ENCODE data around the gene ENTPD8.

The ENTPD8 gene

DNA sequence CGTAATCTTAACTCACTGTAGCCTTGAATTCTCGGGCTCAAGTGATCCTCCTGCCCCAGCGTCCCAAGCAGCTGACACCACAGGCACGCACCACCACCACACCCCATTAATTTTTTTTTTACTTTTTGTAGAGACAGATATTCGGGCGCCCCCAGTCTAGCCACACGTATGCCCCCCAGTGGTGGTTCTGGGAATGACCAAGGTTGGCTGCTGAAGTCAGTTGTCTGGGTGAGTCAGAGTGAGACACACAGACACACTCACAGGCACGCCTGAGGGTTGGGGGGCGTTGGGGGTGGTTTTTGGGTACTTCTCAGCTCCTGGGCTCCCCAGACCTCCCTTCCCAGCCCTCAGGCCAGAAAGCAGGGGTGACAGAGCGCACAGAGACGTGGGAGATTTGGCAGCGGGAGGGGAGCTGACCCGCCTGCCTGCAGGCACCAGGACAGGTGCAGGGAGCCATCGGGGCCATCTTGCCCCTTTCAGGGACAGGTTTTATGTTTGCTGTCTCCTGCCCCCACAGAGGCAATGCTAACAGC, 4.2 kb upstream of the ENTPD8 start:
- peak; percentile 70 for DNase-seq (ENCODE audit: low read depth)
- no peak overlapping the region for H3K4me3 ChIP-seq (ENCODE audit: low read length)
- TF ChIP-seq, protein P1, sequence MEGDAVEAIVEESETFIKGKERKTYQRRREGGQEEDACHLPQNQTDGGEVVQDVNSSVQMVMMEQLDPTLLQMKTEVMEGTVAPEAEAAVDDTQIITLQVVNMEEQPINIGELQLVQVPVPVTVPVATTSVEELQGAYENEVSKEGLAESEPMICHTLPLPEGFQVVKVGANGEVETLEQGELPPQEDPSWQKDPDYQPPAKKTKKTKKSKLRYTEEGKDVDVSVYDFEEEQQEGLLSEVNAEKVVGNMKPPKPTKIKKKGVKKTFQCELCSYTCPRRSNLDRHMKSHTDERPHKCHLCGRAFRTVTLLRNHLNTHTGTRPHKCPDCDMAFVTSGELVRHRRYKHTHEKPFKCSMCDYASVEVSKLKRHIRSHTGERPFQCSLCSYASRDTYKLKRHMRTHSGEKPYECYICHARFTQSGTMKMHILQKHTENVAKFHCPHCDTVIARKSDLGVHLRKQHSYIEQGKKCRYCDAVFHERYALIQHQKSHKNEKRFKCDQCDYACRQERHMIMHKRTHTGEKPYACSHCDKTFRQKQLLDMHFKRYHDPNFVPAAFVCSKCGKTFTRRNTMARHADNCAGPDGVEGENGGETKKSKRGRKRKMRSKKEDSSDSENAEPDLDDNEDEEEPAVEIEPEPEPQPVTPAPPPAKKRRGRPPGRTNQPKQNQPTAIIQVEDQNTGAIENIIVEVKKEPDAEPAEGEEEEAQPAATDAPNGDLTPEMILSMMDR (conservative IDR thresholded peaks at IDR 0.05; ENCODE audit: low read length), result peak; percentile 75

DNA sequence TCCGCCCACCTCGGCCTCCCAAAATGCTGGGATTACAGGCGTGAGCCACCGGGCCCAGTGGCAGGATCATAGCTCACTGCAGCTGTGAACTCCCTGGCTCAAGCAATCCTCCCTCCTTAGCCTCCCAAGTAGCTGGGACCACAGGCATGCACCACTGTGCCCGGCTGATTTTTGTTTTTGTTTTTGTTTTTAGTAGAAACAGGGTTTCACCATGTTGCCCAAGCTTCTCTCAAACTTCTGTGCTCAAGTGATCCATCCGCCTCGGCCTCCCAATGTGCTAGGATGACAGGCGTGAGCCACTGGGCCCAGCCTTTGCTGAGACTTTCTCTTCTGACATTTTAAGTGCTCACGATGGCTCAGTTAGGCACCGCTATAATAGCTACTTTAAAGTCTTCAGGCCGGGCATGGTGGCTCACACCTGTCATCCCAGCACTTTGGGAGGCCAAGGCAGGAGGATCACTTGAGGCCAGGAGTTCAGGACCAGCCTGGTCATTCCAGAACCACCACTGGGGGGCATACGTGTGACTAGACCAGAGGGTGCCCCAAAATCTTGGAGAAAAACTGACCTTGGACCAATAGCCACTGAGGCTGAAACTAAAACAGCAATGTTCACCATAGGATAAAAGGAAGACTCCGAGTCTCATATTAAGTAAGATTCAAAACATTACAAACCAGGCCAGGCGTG, 3.1 kb upstream of the ENTPD8 start:
- H3K4me3 ChIP-seq (ENCODE audit: low read length), result no peak overlapping the region
- DNase-seq (ENCODE audit: low read depth), result no peak
- TF ChIP-seq, protein P1 (conservative IDR thresholded peaks at IDR 0.05; ENCODE audit: low read length), result no peak

DNA sequence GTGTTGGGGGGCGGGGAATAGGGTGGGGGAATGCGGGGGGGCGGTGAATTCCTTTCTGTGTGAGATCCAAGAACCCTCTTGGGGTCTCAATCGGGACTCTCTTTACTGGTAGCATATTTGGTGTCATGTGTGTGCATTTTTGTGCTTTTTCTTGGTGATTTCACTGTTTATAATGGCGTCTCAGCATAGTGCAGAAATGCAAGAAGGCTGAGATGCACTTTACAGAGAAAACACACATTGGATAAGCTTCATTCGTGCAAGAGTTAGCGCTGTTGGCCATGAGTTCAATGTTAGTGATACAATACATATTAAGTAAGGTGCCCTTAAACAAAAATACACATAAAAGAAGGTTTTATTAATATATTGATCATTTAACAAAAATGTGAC, 771 bp upstream of the ENTPD8 start:
- DNase-seq (ENCODE audit: low read depth), result no peak
- TF ChIP-seq, protein P1 (conservative IDR thresholded peaks at IDR 0.05; ENCODE audit: low read length), result no peak
- H3K4me3 ChIP-seq (ENCODE audit: low read length), result no peak overlapping the region

DNA sequence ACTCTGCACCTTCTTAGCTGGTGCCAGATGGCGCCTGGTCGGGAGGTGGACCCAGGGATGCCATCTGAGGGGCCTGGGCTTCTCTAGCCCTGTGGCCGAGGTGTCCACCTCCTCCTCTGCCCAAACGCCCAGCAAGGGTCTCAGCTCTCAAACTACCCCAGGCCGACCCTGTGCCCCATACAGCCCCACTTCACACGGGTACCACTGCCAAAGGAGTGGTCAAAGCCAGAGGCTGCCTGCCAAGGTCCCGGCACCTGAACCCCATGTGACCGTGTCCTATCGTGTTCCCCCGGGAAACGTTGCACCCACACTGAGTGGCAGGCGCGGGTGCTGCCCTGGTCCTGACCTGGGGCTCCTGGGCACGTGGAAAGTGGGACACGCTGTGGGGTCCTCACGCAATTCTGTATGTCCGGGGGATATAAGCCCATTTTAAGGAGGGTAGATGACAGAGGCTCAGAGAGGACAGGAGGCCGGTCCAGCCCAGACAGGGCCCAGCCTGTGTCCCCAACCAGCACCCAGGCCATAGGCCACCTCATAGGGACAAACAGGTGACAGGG, 1.9 kb downstream of the ENTPD8 start:
- no peak overlapping the region for H3K4me3 ChIP-seq (ENCODE audit: low read length)
- DNase-seq (ENCODE audit: low read depth), result no peak
- TF ChIP-seq, protein P1 (conservative IDR thresholded peaks at IDR 0.05; ENCODE audit: low read length), result no peak

DNA sequence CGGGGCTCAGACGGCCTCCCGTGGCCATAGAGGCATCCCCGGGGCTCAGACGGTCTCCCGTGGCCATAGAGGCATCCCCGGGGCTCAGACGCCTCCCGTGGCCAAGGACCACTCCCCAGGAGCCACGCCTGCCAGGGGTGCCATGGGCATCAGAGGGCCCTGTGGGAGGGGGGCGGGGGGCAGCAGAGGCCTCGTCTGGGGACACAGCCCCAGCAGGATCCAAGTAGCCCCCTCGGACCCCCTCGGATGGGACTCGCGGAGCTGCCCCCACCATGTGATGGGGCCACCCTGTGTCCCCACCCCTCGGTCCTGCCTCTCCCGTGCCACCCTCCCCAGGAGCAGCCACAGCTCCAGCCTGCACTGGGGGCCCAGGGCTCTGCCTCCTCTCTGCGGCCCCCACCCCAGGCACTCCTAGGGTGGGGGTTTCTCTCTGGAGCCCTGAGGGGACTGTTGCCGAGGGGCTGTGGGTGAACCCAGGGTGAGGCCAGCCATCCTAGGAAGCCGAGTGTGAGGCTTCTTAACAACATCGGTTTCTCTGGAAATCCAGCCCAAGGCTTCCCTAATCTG, 2.5 kb downstream of the ENTPD8 start:
- no peak for DNase-seq (ENCODE audit: low read depth)
- no peak overlapping the region for H3K4me3 ChIP-seq (ENCODE audit: low read length)
- TF ChIP-seq, protein P1 (conservative IDR thresholded peaks at IDR 0.05; ENCODE audit: low read length), result no peak

DNA sequence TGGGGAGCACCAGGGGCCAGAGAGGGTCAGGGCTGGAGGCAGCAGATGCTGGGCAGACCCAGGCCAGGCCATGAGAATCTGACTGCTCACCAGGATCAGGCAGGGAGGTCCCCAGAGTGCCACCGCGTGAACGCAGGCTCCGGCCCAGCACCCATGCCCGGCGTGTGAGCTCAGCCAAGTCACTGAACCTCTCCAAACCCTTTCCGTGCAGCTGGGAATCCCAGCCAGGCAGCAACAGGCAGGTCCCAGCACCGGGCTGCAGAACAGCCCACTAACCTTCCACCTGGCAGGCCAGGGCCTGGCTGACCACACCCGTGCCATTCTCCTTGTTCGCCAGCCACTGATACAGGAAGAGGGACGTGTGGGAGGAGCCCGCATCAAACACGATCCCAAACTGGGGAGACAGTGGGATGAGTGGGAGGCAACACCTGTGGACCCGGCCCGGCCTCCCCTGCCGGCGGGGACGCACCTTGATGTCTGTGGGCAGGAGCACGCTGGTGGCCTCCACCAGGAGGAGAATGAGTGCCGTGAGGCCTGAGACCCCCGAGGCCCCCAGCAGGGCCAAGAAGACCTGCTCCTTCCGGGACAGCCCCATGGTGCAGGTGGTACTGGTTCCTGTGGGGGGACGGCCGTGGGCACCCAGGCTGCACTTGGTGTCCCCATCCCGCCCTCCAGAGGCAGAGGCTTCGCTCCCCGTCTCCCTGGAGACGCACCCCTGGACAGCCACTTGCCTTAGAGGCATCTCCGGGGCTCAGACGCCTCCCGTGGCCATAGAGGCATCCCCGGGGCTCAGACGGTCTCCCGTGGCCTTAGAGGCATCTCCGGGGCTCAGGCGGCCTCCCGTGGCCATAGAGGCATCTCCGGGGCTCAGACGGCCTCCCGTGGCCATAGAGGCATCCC, 3.2 kb downstream of the ENTPD8 start:
- TF ChIP-seq, protein P1 (conservative IDR thresholded peaks at IDR 0.05; ENCODE audit: low read length), result no peak
- H3K4me3 ChIP-seq (ENCODE audit: low read length), result no peak overlapping the region
- no peak for DNase-seq (ENCODE audit: low read depth)
